ENCODE results near the gene PGPEP1.

GRCh38 chr19:18390065-18390907, 49.9 kb downstream of the PGPEP1 start:
- TF ChIP-seq, protein P1, sequence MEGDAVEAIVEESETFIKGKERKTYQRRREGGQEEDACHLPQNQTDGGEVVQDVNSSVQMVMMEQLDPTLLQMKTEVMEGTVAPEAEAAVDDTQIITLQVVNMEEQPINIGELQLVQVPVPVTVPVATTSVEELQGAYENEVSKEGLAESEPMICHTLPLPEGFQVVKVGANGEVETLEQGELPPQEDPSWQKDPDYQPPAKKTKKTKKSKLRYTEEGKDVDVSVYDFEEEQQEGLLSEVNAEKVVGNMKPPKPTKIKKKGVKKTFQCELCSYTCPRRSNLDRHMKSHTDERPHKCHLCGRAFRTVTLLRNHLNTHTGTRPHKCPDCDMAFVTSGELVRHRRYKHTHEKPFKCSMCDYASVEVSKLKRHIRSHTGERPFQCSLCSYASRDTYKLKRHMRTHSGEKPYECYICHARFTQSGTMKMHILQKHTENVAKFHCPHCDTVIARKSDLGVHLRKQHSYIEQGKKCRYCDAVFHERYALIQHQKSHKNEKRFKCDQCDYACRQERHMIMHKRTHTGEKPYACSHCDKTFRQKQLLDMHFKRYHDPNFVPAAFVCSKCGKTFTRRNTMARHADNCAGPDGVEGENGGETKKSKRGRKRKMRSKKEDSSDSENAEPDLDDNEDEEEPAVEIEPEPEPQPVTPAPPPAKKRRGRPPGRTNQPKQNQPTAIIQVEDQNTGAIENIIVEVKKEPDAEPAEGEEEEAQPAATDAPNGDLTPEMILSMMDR (conservative IDR thresholded peaks at IDR 0.05; ENCODE audit: low read depth, low read length): no peak
- no peak for TF ChIP-seq EZH2 (IDR thresholded peaks at IDR 0.05; ENCODE audit: borderline replicate concordance, low read depth, low read length, poor library complexity, severe bottlenecking)
